HCT116 (cell line): Measurements from ENCODE around the gene ADH1C. TPM values are rescaled to one million over a fixed set of nuclear protein-coding genes. Genes with fewer than 3 reads are reported as not detected.

Experiments used
- ATAC-seq: fragments of 200-7000 bp; cut with Tn5 transposase; 2 replicates; pipeline ENCODE4 v1.9.1; 2020; ENCODE audit warnings: mild to moderate bottlenecking, moderate library complexity
- Bru-seq: library from RNA; stranded (reverse); fragments of 400-500 nt; gene quantifications from one replicate; lab custom pipeline; 2021; lab: Mats Ljungman, UMichigan
- BruChase-seq, 2 experiments: library from RNA; stranded (reverse); fragments of 400-500 nt; gene quantifications; one replicate each; lab custom pipeline; 2021; lab: Mats Ljungman, UMichigan
- BruUV-seq: library from RNA; stranded (reverse); fragments of 400-500 nt; replicated peaks from 2 replicates; lab custom pipeline; 2021; lab: Mats Ljungman, UMichigan
- CTCF ChIA-PET: fragments of 300-600 bp; sonication (Branson Sonifier 250); formaldehyde crosslinking; loops from one replicate; lab custom pipeline; 2021; ENCODE audit warnings: antibody characterized with exemption; lab: Charles Lee
- POLR2A ChIA-PET: fragments of 300-600, 350-600 bp; sonication (Branson Sonifier 250); formaldehyde crosslinking; loops from one replicate; lab custom pipeline; 2021; ENCODE audit warnings: antibody characterized with exemption; lab: Charles Lee
- RAD21 ChIA-PET, 2 experiments: fragments of 300-600 bp; sonication (Branson Sonifier 250); formaldehyde crosslinking; loops; one replicate each; lab custom pipeline; 2023; ENCODE audit warnings: low total read pairs in 2 of 2; ENCODE audit not compliant: uncharacterized antibody in 2 of 2, unreplicated experiment in 2 of 2, low non-redundant PET in 1 of 2; lab: Charles Lee
- DNase-seq: peaks from one replicate; pipeline ENCODE4 v3.0.0-alpha.2; 2010; ENCODE audit warnings: low read depth, low spot score
- H2AFZ ChIP-seq: fragments of 200-600 bp; shearing (Covaris generic), sonication (generic); 2 replicates; pipeline ENCODE4 v1.6.1; 2017; ENCODE audit warnings: low read depth, mixed run types, mixed read lengths, antibody characterized with exemption, low read length; ENCODE audit not compliant: poor library complexity, severe bottlenecking
- H3K27ac ChIP-seq: 2 replicates; pipeline ENCODE4 v1.5.1; 2012; ENCODE audit warnings: low read depth, low read length
- H3K27me3 ChIP-seq: fragments of 200-600 bp; sonication (generic); 2 replicates; pipeline ENCODE4 v1.6.1; 2016; ENCODE audit warnings: mixed run types, low read length, mixed read lengths; ENCODE audit not compliant: insufficient read depth
- H3K36me3 ChIP-seq, 2 experiments: fragments of 200-500 bp in 1 of 2; fragments of 200-600 bp in 1 of 2; sonication (Bioruptor generic) in 1 of 2; sonication (generic) in 1 of 2; 2 replicates each; pipeline versions ENCODE4 v1.5.1 to v1.6.1; 2014 to 2016; ENCODE audit warnings: low read length in 2 of 2, inconsistent platforms in 1 of 2, mixed read lengths in 1 of 2, mixed run types in 1 of 2; ENCODE audit not compliant: insufficient read depth in 2 of 2, control insufficient read depth in 1 of 2
- H3K4me1 ChIP-seq, 2 experiments: fragments of 200-600 bp in 1 of 2; sonication (generic) in 1 of 2; 2 replicates each; pipeline versions ENCODE4 v1.5.1 to v1.6.1; 2012 to 2017; ENCODE audit warnings: low read length in 2 of 2, inconsistent platforms in 1 of 2, mild to moderate bottlenecking in 1 of 2, mixed read lengths in 1 of 2, mixed run types in 1 of 2, moderate library complexity in 1 of 2; ENCODE audit not compliant: insufficient read depth in 2 of 2, control insufficient read depth in 1 of 2
- H3K4me2 ChIP-seq: fragments of 200-600 bp; sonication (generic); 2 replicates; pipeline ENCODE4 v1.6.1; 2017; ENCODE audit warnings: mixed run types, low read length, mixed read lengths
- H3K4me3 ChIP-seq, 2 experiments: fragments of 200-600 bp in 1 of 2; sonication (generic) in 1 of 2; replicated peaks in 1 of 2; 2 replicates each; pipeline ENCODE4 v1.5.1; 2011 to 2016; ENCODE audit warnings: low read length in 2 of 2, control low read depth in 1 of 2, low read depth in 1 of 2, mild to moderate bottlenecking in 1 of 2, mixed read lengths in 1 of 2, mixed run types in 1 of 2
- H3K79me2 ChIP-seq: fragments of 200-600 bp; sonication (generic); 2 replicates; pipeline ENCODE4 v1.6.1; 2017; ENCODE audit warnings: mild to moderate bottlenecking, mixed run types, low read length, moderate library complexity, mixed read lengths; ENCODE audit not compliant: insufficient read depth
- H3K9ac ChIP-seq: fragments of 200-600 bp; sonication (generic); 2 replicates; pipeline ENCODE4 v1.6.1; 2016; ENCODE audit warnings: low read length, mixed read lengths
- H3K9me2 ChIP-seq: fragments of 200-600 bp; sonication (generic), shearing (Covaris generic); 2 replicates; pipeline ENCODE4 v1.6.1; 2017; ENCODE audit warnings: mixed run types, mild to moderate bottlenecking, moderate library complexity; ENCODE audit not compliant: insufficient read depth
- H3K9me3 ChIP-seq, 2 experiments: fragments of 200-500 bp in 1 of 2; fragments of 200-600 bp in 1 of 2; sonication (Bioruptor generic) in 1 of 2; sonication (generic) in 1 of 2; 2 replicates each; pipeline ENCODE4 v1.6.1; 2014 to 2017; ENCODE audit warnings: low read length in 2 of 2, mixed read lengths in 2 of 2, inconsistent platforms in 1 of 2, low read depth in 1 of 2, mild to moderate bottlenecking in 1 of 2, mixed run types in 1 of 2, moderate library complexity in 1 of 2; ENCODE audit not compliant: control insufficient read depth in 1 of 2, insufficient read depth in 1 of 2
- H4K20me1 ChIP-seq: fragments of 200-600 bp; sonication (generic), shearing (Covaris generic); 2 replicates; pipeline ENCODE4 v1.6.1; 2017; ENCODE audit warnings: mixed run types, mild to moderate bottlenecking, moderate library complexity; ENCODE audit not compliant: insufficient read depth
- MAX ChIP-seq: IDR thresholded peaks from 2 replicates; pipeline ENCODE4 v1.6.1; 2012
- REST ChIP-seq: IDR thresholded peaks from 2 replicates; pipeline ENCODE4 v1.6.1; 2012; ENCODE audit warnings: low read depth
- ZNF274 ChIP-seq: fragments of 200-500 bp; sonication (Bioruptor generic); IDR thresholded peaks from 2 replicates; pipeline ENCODE4 v1.6.1; 2014; ENCODE audit warnings: mild to moderate bottlenecking, low read depth, low read length, inconsistent platforms
- intact Hi-C: fragments of 100-400 bp; cut with micrococcal nuclease; formaldehyde crosslinking; loops from 2 replicates; pipeline ENCODE4 v1.10.0; 2022
- long read RNA-seq: library from polyadenylated mRNA; unstranded; transcript quantifications from one replicate; pipeline ENCODE4 v2.0.0, GENCODE V29; 2021; ENCODE audit not compliant: unreplicated experiment
- polyA plus RNA-seq: library from polyadenylated mRNA; unstranded; fragments of >200 nt; gene quantifications from 2 replicates; pipeline ENCODE4 v1.2.1, GENCODE V29; 2012; ENCODE audit warnings: missing spikeins
- total RNA-seq: library from RNA; stranded (reverse); gene quantifications from one replicate; pipeline ENCODE4 v1.2.1, GENCODE V29; 2021; ENCODE audit not compliant: unreplicated experiment

ADH1C gene
- total RNA-seq (not detected), Bru-seq, nascent RNA (not detected), BruChase-seq, experiment 1, labeled RNA remaining after a 6-hour chase (not detected), BruChase-seq, experiment 2, labeled RNA remaining after a 2-hour chase (not detected)
- not detected in 2 replicates for polyA plus RNA-seq
- long read RNA-seq = 0 reads

- intact Hi-C loops = no loop called here
- Histone ChIP-seq H4K20me1 (no peaks in the 10 kb centered on the region), H2AFZ (no peak within 1 kb of the TSS), H3K4me1 (no peaks in the 10 kb centered on the region), H3K9me2 (no peaks in the 10 kb centered on the region), H3K27me3 (no peaks in the 10 kb centered on the region), H3K4me2 (no peak within 1 kb of the TSS), H3K9ac (no peak within 1 kb of the TSS), H3K36me3 (no peaks in the 10 kb centered on the region), H3K4me3 (no peak within 1 kb of the TSS), H3K27ac (no peak within 1 kb of the TSS), H3K9me3 (no peaks in the 10 kb centered on the region), H3K79me2 (no peaks in the 10 kb centered on the region)
- DNase-seq = no peak
- ChIA-PET CTCF (interaction anchor here (0.7 kb wide), 1 partner anchor 357 kb away, joined by 3 read pairs; the partner anchor contains the start of gene METAP1), RAD21 (no interaction called here), POLR2A (no interaction called here)
- TF ChIP-seq ZNF274 (no peak), REST (no peak), MAX (no peak)
- no TSS peak for BruUV-seq
- ATAC-seq = no peak
These were observed at the start of gene ADH1C for GRCh38 chr4:99352602-99353537. TSS of gene ADH1C (minus strand) at chr4:99352746. CDS start at chr4:99352675, 71 bp downstream.
